ENCODE results near the gene LAMA3.

DNA sequence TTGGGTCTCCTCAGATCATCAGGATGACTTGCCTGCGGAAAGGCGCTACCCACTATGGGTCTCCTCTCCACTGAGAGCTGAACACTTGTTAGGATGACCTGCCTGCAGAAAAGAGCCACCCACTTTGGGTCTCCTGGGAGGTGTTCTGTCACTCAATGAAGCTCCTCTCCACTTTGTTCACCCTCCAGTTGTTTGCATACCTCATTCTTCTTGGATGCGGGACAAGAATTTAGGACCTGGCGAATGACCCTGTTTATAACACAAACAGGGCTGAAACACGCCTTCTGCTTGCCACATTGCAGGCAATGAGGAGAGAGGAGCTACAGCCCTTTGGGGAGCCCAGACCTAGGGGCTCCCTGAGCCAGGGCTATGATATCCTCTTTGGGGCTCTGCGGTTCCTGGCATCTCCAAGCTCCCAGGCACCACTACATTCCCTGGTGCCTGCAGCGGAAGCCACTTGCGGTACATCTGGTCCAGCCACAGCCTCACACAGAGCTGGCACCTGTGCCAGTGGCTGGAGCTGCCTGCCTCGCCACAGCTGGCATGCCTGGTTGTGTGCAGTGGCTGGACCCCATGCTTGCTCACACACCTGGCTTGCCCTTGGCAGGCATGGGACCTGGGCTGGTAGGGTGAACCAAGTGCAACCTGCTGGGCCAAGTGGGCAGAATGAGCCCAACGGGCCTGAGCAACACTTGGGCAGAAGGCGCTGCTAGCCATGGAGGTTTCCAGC is 47.2 kb upstream of the LAMA3 start:
- no peak for TF ChIP-seq CTCF (IDR thresholded peaks at IDR 0.05)
- TF ChIP-seq YY1 (IDR thresholded peaks at IDR 0.05; ENCODE audit: low read depth), result no peak
- TF ChIP-seq, protein P1, sequence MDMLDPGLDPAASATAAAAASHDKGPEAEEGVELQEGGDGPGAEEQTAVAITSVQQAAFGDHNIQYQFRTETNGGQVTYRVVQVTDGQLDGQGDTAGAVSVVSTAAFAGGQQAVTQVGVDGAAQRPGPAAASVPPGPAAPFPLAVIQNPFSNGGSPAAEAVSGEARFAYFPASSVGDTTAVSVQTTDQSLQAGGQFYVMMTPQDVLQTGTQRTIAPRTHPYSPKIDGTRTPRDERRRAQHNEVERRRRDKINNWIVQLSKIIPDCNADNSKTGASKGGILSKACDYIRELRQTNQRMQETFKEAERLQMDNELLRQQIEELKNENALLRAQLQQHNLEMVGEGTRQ (IDR thresholded peaks at IDR 0.05; ENCODE audit: borderline replicate concordance, low read depth, low read length), result no peak
- no peak for TF ChIP-seq RFX5 (IDR thresholded peaks at IDR 0.05; ENCODE audit: low read length)
- TF ChIP-seq USF1 (IDR thresholded peaks at IDR 0.05; ENCODE audit: borderline replicate concordance, low read depth), result no peak
- TF ChIP-seq SMC3 (IDR thresholded peaks at IDR 0.05; ENCODE audit: low read depth, low read length), result no peak
- no peak for TF ChIP-seq EZH2phosphoT487 (IDR thresholded peaks at IDR 0.05; ENCODE audit: borderline replicate concordance, low read depth)
- TF ChIP-seq POLR2AphosphoS5 (IDR thresholded peaks at IDR 0.05; ENCODE audit: low read depth, low read length), result no peak
- TF ChIP-seq FOXJ3 (CRISPR knock-in tag; IDR thresholded peaks at IDR 0.05), result no peak
- no peak for TF ChIP-seq GATA2 (CRISPR knock-in tag; IDR thresholded peaks at IDR 0.05)
- TF ChIP-seq, protein P2, sequence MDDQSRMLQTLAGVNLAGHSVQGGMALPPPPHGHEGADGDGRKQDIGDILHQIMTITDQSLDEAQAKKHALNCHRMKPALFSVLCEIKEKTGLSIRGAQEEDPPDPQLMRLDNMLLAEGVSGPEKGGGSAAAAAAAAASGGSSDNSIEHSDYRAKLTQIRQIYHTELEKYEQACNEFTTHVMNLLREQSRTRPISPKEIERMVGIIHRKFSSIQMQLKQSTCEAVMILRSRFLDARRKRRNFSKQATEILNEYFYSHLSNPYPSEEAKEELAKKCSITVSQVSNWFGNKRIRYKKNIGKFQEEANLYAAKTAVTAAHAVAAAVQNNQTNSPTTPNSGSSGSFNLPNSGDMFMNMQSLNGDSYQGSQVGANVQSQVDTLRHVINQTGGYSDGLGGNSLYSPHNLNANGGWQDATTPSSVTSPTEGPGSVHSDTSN (IDR thresholded peaks at IDR 0.05), result no peak
- TF ChIP-seq TAF1 (IDR thresholded peaks at IDR 0.05; ENCODE audit: borderline replicate concordance, low read depth, low read length), result no peak
- no peak for TF ChIP-seq MXI1 (IDR thresholded peaks at IDR 0.05; ENCODE audit: low read depth, low read length)

Measured in SK-N-SH (cell line).